H9 (cell line): ENCODE measurements around the gene DHX36. TPM values are rescaled to one million over a fixed set of nuclear protein-coding genes. Genes with fewer than 3 reads are reported as not detected.

Source experiments
- DNase-seq: peaks from one replicate; pipeline ENCODE4 v3.0.0-alpha.2; 2017
- H2AFZ ChIP-seq: one replicate; pipeline ENCODE4 v1.6.1; 2013; ENCODE audit warnings: mild to moderate bottlenecking, low read length, control low read depth, moderate library complexity
- H2AK5ac ChIP-seq: 2 replicates; pipeline ENCODE4 v1.6.1; 2013; ENCODE audit warnings: low read length, control low read depth, mixed read lengths; ENCODE audit not compliant: insufficient read length
- H2BK120ac ChIP-seq: one replicate; pipeline ENCODE4 v1.6.1; 2013; ENCODE audit warnings: low read depth, mild to moderate bottlenecking, low read length, control low read depth, inconsistent platforms; ENCODE audit not compliant: poor library complexity, severe bottlenecking
- H2BK12ac ChIP-seq: 2 replicates; pipeline ENCODE4 v1.6.1; 2013; ENCODE audit warnings: low read length, control low read depth, mixed read lengths, low read depth; ENCODE audit not compliant: insufficient read length
- H2BK15ac ChIP-seq: 2 replicates; pipeline ENCODE4 v1.6.1; 2013; ENCODE audit warnings: low read depth, low read length, control low read depth
- H2BK20ac ChIP-seq: one replicate; pipeline ENCODE4 v1.6.1; 2013; ENCODE audit warnings: low read depth, mild to moderate bottlenecking, low read length, control low read depth, inconsistent platforms; ENCODE audit not compliant: poor library complexity, severe bottlenecking
- H2BK5ac ChIP-seq: 2 replicates; pipeline ENCODE4 v1.6.1; 2013; ENCODE audit warnings: low read length, control low read depth, mixed read lengths; ENCODE audit not compliant: insufficient read length
- H3K14ac ChIP-seq: 2 replicates; pipeline ENCODE4 v1.6.1; 2013; ENCODE audit warnings: low read length, control low read depth; ENCODE audit not compliant: insufficient read depth
- H3K18ac ChIP-seq: 2 replicates; pipeline ENCODE4 v1.6.1; 2013; ENCODE audit warnings: low read depth, mild to moderate bottlenecking, mixed read lengths, low read length, control low read depth; ENCODE audit not compliant: insufficient read length
- H3K23ac ChIP-seq: 2 replicates; pipeline ENCODE4 v1.6.1; 2013; ENCODE audit warnings: low read length, control low read depth, mixed read lengths, low read depth; ENCODE audit not compliant: insufficient read length
- H3K23me2 ChIP-seq: 2 replicates; pipeline ENCODE4 v1.6.1; 2013; ENCODE audit warnings: low read depth, mild to moderate bottlenecking, mixed read lengths, low read length, control low read depth; ENCODE audit not compliant: insufficient read length, poor library complexity, severe bottlenecking
- H3K27ac ChIP-seq: 2 replicates; pipeline ENCODE4 v1.5.1; 2013; ENCODE audit warnings: low read length, control low read depth, mixed read lengths, low read depth; ENCODE audit not compliant: insufficient read length
- H3K27me3 ChIP-seq: 2 replicates; pipeline ENCODE4 v1.6.1; 2013; ENCODE audit warnings: low read length, control low read depth, inconsistent platforms; ENCODE audit not compliant: insufficient read depth
- H3K4ac ChIP-seq: 2 replicates; pipeline ENCODE4 v1.6.1; 2013; ENCODE audit warnings: low read depth, mild to moderate bottlenecking, control low read depth, inconsistent platforms, low read length, moderate library complexity
- H3K4me1 ChIP-seq: 2 replicates; pipeline ENCODE4 v1.6.1; 2013; ENCODE audit warnings: low read length, control low read depth, inconsistent platforms; ENCODE audit not compliant: insufficient read depth
- H3K4me2 ChIP-seq: 2 replicates; pipeline ENCODE4 v1.6.1; 2013; ENCODE audit warnings: low read length, control low read depth, mixed read lengths; ENCODE audit not compliant: insufficient read length, insufficient read depth
- H3K56ac ChIP-seq: 2 replicates; pipeline ENCODE4 v1.6.1; 2013; ENCODE audit warnings: low read depth, mild to moderate bottlenecking, mixed read lengths, low read length, control low read depth; ENCODE audit not compliant: insufficient read length
- H3K79me1 ChIP-seq: 2 replicates; pipeline ENCODE4 v1.6.1; 2013; ENCODE audit warnings: low read depth, mild to moderate bottlenecking, moderate library complexity, low read length, control low read depth, inconsistent platforms; ENCODE audit not compliant: insufficient read depth, poor library complexity, severe bottlenecking
- H3K79me2 ChIP-seq: 2 replicates; pipeline ENCODE4 v1.6.1; 2013; ENCODE audit warnings: low read length, control low read depth, inconsistent platforms; ENCODE audit not compliant: insufficient read depth
- H3K9ac ChIP-seq: 2 replicates; pipeline ENCODE4 v1.6.1; 2013; ENCODE audit warnings: low read length, control low read depth, mixed read lengths; ENCODE audit not compliant: insufficient read length; ENCODE audit errors: extremely low read depth
- H3K9me3 ChIP-seq: one replicate; pipeline ENCODE4 v1.6.1; 2013; ENCODE audit warnings: low read depth, low read length, inconsistent platforms; ENCODE audit not compliant: control insufficient read depth
- H3T11ph ChIP-seq: one replicate; pipeline ENCODE4 v1.6.1; 2013; ENCODE audit warnings: mild to moderate bottlenecking, low read length, control low read depth, inconsistent platforms
- H4K20me1 ChIP-seq: one replicate; pipeline ENCODE4 v1.6.1; 2013; ENCODE audit not compliant: control insufficient read depth, insufficient read length, insufficient read depth
- H4K5ac ChIP-seq: 2 replicates; pipeline ENCODE4 v1.6.1; 2013; ENCODE audit warnings: low read depth, mild to moderate bottlenecking, mixed read lengths, low read length, control low read depth; ENCODE audit not compliant: insufficient read length
- H4K8ac ChIP-seq: replicated peaks from 2 replicates; pipeline ENCODE4 v1.6.1; 2013; ENCODE audit warnings: low read length, control low read depth, mixed read lengths, low read depth; ENCODE audit not compliant: insufficient read length
- H4K91ac ChIP-seq: 2 replicates; pipeline ENCODE4 v1.6.1; 2013; ENCODE audit warnings: low read depth, mild to moderate bottlenecking, moderate library complexity, mixed read lengths, low read length, control low read depth; ENCODE audit not compliant: insufficient read length
- H3K27ac Mint-ChIP-seq, 3 experiments: 2 replicates in 2 of 3; 3 replicates in 1 of 3; pipeline ENCODE4 v1.8.0; 2020 to 2021; ENCODE audit warnings: mixed read lengths in 3 of 3, mild to moderate bottlenecking in 1 of 3, moderate library complexity in 1 of 3
- H3K27me3 Mint-ChIP-seq: 2 replicates; pipeline ENCODE4 v1.8.0; 2021; ENCODE audit warnings: low read depth, mild to moderate bottlenecking, moderate library complexity, mixed read lengths
- H3K36me3 Mint-ChIP-seq, 3 experiments: 2 replicates in 2 of 3; 3 replicates in 1 of 3; pipeline ENCODE4 v1.8.0; 2020 to 2021; ENCODE audit warnings: low read depth in 3 of 3, mixed read lengths in 3 of 3; ENCODE audit not compliant: insufficient read depth in 1 of 3
- H3K4me1 Mint-ChIP-seq, 2 experiments: 2 replicates each; pipeline ENCODE4 v1.8.0; 2020; ENCODE audit warnings: mixed read lengths in 2 of 2
- H3K4me3 Mint-ChIP-seq, 2 experiments: 2 replicates in 1 of 2; 3 replicates in 1 of 2; pipeline ENCODE4 v1.8.0; 2020 to 2021; ENCODE audit warnings: mild to moderate bottlenecking in 2 of 2, mixed read lengths in 2 of 2, moderate library complexity in 1 of 2
- H3K9me3 Mint-ChIP-seq, 2 experiments: 2 replicates in 1 of 2; 3 replicates in 1 of 2; pipeline ENCODE4 v1.8.0; 2020; ENCODE audit warnings: mild to moderate bottlenecking in 2 of 2, mixed read lengths in 2 of 2, moderate library complexity in 1 of 2
- CTCF ChIP-seq: fragments of 200-600 bp; sonication (generic); conservative IDR thresholded peaks from 3 replicates; pipeline ENCODE4 v1.8.0; 2021; ENCODE audit warnings: antibody characterized with exemption, mild to moderate bottlenecking
- WGBS: extraction: QIAGEN DNeasy Blood & Tissue Kit; methylation state at CpG from one replicate; pipeline ENCODE4 v1.1.7; 2013; ENCODE audit warnings: missing lambda C conversion rate, low lambda C conversion rate, mixed read lengths; ENCODE audit not compliant: insufficient read length; ENCODE audit errors: extremely low coverage; 5-methylcytosine and 5-hydroxymethylcytosine counted together
- total RNA-seq: library from RNA; stranded (reverse); gene quantifications from 2 replicates; pipeline ENCODE4 v1.2.1, GENCODE V29; 2021

DHX36 gene
- total RNA-seq, 1 experiment from 2014 or later: 103 TPM

- TF ChIP-seq CTCF: no peak
Observed at GRCh38 chr3:154274348-154274747, 49.9 kb downstream of the DHX36 start.

More at GRCh38 chr3:154274348-154274747, 49.9 kb downstream of the DHX36 start:
- no peaks in the 10 kb centered on the region for H4K20me1 ChIP-seq
- H3K4ac ChIP-seq: no peak overlapping the region
- H4K91ac ChIP-seq: no peak overlapping the region
- H3K4me3 Mint-ChIP-seq: no peak overlapping the region
- no peak overlapping the region for H2BK12ac ChIP-seq
- no peak overlapping the region for H4K5ac ChIP-seq
- H4K8ac ChIP-seq: no peak overlapping the region
- no CpG with 5 or more reads among the region's 2 CpGs for WGBS
- DNase-seq: no peak
- H3K36me3 Mint-ChIP-seq: peaks cover 46 to 83% (median 80%) of the 10 kb centered on the region in 3 experiments
- no peak overlapping the region for H2AFZ ChIP-seq
- H3K56ac ChIP-seq: no peak overlapping the region
- H3K4me1 Mint-ChIP-seq: no peaks in the 10 kb centered on the region
- no peaks in the 10 kb centered on the region for H3K4me1 ChIP-seq
- H3T11ph ChIP-seq: no peak overlapping the region
- H3K9me3 Mint-ChIP-seq: peaks cover 0 to 2% of the 10 kb centered on the region in 2 experiments; a peak in 2 of 5 replicates
- no peaks in the 10 kb centered on the region for H3K9me3 ChIP-seq
- H3K9ac ChIP-seq: no peak overlapping the region
- no peak overlapping the region for H3K27ac ChIP-seq
- H3K14ac ChIP-seq: no peak overlapping the region
- H3K79me2 ChIP-seq: no peaks in the 10 kb centered on the region; the same call in 1 of the 2 replicates
- no peaks in the 10 kb centered on the region for H3K79me1 ChIP-seq
- no peak overlapping the region for H2AK5ac ChIP-seq
- no peak overlapping the region for H2BK15ac ChIP-seq
- H3K18ac ChIP-seq: no peak overlapping the region
- H3K4me2 ChIP-seq: no peak overlapping the region
- H3K27me3 ChIP-seq: no peaks in the 10 kb centered on the region
- H3K23me2 ChIP-seq: no peaks in the 10 kb centered on the region
- no peak overlapping the region for H2BK120ac ChIP-seq
- no peak overlapping the region for H2BK5ac ChIP-seq
- H3K27me3 Mint-ChIP-seq: no peaks in the 10 kb centered on the region
- H3K23ac ChIP-seq: no peak overlapping the region
- H2BK20ac ChIP-seq: no peak overlapping the region
- no peak overlapping the region; a peak in 1 of 7 replicates for H3K27ac Mint-ChIP-seq
